GM18873 (cell line): ENCODE data around the gene C4orf54.

Source experiments
- ATAC-seq: cut with Tn5 transposase; IDR thresholded peaks from one replicate; pipeline ENCODE4 v1.9.1; 2021; ENCODE audit warnings: mild to moderate bottlenecking, moderate library complexity, moderate number of reproducible peaks; ENCODE audit not compliant: unreplicated experiment, low FRiP score

The C4orf54 gene

GRCh38 chr4:99625369-99625768 lies 32.3 kb downstream of the C4orf54 start:
- no peak for ATAC-seq

- ATAC-seq = no peak
Measured at GRCh38 chr4:99624141-99624719, 33.4 kb downstream of the C4orf54 start.

- ATAC-seq = no peak
Measured at GRCh38 chr4:99622341-99622740, 35.3 kb downstream of the C4orf54 start.

GRCh38 chr4:99617374-99617773 lies 40.3 kb downstream of the C4orf54 start:
- ATAC-seq = no peak

- no peak for ATAC-seq
Measured at GRCh38 chr4:99615170-99615820, 42.3 kb downstream of the C4orf54 start.

- ATAC-seq = no peak
Measured at GRCh38 chr4:99614491-99614890, 43.1 kb downstream of the C4orf54 start.

GRCh38 chr4:99612704-99613103 lies 44.9 kb downstream of the C4orf54 start:
- no peak for ATAC-seq

- ATAC-seq = no peak
Measured at GRCh38 chr4:99612281-99612680, 45.3 kb downstream of the C4orf54 start.

GRCh38 chr4:99610605-99611175 lies 46.9 kb downstream of the C4orf54 start:
- no peak for ATAC-seq

- no peak for ATAC-seq
Measured at GRCh38 chr4:99608417-99608816, 49.2 kb downstream of the C4orf54 start.
